Epithelial cell of umbilical artery (primary cell): ENCODE data around the gene ITGB1BP1. TPM values are rescaled to one million over a fixed set of nuclear protein-coding genes. Genes with fewer than 3 reads are reported as not detected.

Source experiments
- total RNA-seq: library from RNA; depleted of rRNA; stranded (reverse); fragments of >200 nt; gene quantifications from 2 replicates; pipeline ENCODE4 v1.2.3, GENCODE V29; 2014

ITGB1BP1 gene, protein sequence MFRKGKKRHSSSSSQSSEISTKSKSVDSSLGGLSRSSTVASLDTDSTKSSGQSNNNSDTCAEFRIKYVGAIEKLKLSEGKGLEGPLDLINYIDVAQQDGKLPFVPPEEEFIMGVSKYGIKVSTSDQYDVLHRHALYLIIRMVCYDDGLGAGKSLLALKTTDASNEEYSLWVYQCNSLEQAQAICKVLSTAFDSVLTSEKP
- 44.5 and 50.2 TPM in 2 replicates for total RNA-seq

GRCh38 chr2:9423100-9423921 lies at the start of gene ITGB1BP1, which contains the start of gene CPSF3:
TSS of gene ITGB1BP1 (minus strand) at chr2:9423528. CDS start at chr2:9418697, 4,831 bp downstream.
TSS of gene CPSF3 (plus strand) at chr2:9423654. CDS start at chr2:9423774, 120 bp downstream.

Other genes starting within 250 kb of the ITGB1BP1 start
- 41.5 and 52.3 TPM in 2 replicates for gene ASAP2, start 216.7 kb downstream of the ITGB1BP1 start, total RNA-seq
- 52.3 and 53.8 TPM in 2 replicates for gene CPSF3, start 126 bp upstream of the ITGB1BP1 start, total RNA-seq
- gene IAH1, start 51.0 kb upstream of the ITGB1BP1 start, total RNA-seq, result 55.0 and 59.4 TPM in 2 replicates
- 63.7 and 79.0 TPM in 2 replicates for gene ADAM17, start 132.3 kb upstream of the ITGB1BP1 start, total RNA-seq
- 239 and 243 TPM in 2 replicates for gene YWHAQ, start 207.5 kb upstream of the ITGB1BP1 start, total RNA-seq